ENCODE measurements around the gene IRGQ.
A peak's percentile ranks its signal among the peaks of the same experiment; 100 is the strongest.
"Not testable (repeated sequence)": the region's sequence is repeated elsewhere in the genome, so short reads cannot be mapped to it uniquely, and the experiment has no call there.

Gene IRGQ

DNA sequence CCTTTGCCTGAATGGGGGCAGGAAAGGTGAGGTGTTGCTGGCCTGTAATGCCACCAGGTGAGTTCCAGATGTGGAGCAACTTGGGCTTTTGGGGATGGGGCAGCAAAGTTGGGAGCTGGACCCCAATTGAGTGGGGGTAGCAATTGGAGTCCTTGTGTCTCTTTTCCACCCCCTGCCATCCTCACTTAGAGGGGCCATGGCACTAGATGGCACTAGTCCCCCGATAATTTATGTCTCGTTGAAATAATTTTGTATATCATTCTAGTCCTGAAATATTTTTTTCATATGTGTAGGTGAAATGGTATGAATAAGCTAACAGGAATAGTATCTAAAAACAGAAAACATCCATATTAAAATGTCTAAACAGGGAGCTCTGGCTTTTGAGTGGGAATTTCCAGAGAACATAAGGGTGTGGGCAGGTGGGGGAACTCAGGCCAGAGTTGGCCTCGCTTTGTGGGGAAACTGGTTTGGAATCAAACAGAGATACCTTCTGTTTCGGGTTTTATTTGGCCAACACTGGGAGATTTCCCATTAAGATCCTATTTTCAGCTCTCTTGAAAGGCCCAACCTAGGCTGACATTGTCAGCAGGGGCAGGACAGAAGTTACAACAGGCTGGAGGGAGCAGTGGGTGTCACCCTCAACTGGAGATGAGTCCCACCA, 3.8 kb upstream of the IRGQ start:
- DNase-seq, result peak in 4 of 56 donors; percentile 6 to 43 (median 16)

GRCh38 chr19:43598445-43599240, 2.7 kb upstream of the IRGQ start:
- no peak for DNase-seq

DNA sequence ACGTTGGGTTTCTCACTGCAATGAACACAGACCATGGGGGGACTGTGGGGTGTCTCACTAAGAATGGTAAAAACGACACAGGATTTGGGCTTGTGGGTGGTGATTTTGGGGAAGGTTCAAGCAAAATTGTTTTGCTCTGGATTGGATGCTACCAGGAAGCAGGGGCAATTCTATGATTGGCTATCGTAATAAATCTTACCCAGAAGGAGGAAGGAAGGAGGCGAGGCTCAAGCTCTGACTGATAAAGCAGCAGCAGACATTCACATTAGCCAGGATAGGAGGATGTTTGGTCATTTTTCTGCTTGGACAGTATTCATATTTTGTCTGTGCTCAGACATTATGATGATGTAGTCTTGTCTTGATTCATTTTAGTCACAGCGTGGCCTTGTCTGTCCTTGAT, 1.9 kb upstream of the IRGQ start:
- DNase-seq, result no peak

DNA sequence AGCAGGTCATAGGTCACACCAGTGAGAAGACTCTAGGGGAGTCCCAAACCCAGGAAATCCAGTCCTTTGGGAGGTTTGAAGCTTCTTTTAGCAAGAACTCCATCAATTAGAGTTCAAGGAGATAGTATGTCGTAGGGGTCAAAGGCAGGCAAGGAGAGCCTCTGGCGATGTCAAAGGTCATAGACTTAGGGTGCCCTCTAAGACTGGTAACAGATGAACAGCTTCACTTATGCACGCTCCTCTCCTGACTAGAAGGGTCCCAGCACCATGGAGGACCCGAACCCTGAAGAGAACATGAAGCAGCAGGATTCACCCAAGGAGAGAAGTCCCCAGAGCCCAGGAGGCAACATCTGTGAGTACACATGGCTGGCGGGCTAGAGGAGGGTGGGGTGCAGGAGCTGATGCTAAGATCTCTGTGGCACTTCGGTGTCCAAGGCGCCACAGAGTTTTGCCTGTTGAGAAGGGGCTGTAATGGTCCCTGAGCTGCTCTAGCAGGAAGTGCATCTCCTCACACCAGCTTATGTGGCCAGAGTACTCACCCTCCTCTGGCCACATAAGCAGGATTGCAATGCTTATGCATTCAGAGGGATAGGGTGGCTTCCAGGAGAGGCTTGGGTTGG, 1.0 kb upstream of the IRGQ start:
- DNase-seq, result no peak

GRCh38 chr19:43595605-43595998, 332 bp downstream of the IRGQ start:
- peak in 3 of 56 donors; percentile 30 to 54 (median 50) for DNase-seq

DNA sequence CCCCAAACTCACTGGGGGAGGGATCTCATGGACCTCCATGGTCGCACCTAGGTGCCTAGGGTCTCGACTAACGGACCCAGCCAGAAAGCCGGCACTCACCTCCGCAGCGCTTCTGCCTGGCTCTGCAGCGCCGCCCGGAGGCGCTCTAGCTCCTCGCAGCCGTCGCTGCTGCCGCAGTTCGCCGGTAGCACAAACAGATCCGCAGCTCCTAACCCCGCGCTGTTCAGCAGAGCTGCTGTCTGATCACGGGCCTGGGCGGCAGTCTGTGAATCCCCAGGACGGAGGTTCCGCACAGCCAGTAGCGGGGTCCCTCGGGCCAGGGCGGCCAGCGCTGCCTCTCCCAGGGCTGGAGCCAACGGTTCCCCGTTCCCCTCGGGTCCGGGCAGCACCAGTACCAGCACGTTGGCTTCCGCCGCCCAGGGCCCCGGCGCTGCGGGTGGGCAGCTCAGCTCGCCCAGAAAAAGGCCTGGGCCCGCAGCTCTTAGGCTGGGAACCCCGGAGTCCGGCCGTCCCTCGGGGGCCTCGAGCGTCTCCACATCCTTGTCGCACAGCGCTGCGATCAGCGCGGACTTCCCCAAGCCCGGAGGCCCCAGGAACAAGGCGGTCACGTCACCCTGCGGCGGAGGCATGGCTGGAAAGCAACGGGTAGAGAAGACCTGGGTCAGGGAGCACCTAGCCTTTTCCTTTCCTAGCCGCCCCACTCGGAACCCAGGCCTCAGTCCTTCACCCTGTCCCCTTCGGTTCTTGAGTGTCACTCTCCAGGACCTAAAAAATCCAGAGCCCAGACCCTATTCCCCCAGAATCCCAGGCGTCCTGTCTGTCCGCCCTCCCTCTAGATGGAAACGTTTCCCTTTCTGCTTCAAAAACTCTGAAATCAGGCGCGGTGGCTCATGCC, 977 bp downstream of the IRGQ start:
- peak in 24 of 56 donors; percentile 5 to 50 (median 23) for DNase-seq

GRCh38 chr19:43594081-43594697, 1.7 kb downstream of the IRGQ start:
- DNase-seq, result no peak

DNA sequence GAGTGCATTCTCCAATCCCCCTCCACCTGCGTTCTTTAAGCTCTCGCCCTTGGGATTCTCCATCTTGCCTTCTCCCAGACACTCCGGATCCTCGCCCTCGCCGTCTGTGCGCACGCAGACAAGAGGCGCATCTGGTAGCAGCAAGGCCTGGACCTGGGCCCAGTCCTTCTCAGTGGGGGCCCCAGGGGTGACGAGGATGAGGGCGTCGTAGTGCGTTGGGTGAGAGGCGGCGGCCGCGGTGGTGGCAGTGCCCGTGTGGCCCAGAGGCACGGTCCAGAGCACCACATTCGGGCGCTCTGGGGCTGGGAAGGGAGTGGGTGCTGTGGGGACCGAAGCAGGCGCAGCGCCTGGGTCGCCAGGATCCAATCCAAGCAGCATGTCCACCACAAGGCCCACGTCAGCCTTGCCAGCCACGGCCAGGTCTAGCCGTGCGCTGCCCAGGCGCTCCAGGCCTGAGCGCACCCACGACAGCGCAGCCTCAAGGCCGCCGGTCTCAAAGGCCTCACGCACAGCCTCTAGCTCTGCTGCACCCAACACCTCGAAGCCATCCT, 3.1 kb downstream of the IRGQ start:
- no peak for DNase-seq

DNA sequence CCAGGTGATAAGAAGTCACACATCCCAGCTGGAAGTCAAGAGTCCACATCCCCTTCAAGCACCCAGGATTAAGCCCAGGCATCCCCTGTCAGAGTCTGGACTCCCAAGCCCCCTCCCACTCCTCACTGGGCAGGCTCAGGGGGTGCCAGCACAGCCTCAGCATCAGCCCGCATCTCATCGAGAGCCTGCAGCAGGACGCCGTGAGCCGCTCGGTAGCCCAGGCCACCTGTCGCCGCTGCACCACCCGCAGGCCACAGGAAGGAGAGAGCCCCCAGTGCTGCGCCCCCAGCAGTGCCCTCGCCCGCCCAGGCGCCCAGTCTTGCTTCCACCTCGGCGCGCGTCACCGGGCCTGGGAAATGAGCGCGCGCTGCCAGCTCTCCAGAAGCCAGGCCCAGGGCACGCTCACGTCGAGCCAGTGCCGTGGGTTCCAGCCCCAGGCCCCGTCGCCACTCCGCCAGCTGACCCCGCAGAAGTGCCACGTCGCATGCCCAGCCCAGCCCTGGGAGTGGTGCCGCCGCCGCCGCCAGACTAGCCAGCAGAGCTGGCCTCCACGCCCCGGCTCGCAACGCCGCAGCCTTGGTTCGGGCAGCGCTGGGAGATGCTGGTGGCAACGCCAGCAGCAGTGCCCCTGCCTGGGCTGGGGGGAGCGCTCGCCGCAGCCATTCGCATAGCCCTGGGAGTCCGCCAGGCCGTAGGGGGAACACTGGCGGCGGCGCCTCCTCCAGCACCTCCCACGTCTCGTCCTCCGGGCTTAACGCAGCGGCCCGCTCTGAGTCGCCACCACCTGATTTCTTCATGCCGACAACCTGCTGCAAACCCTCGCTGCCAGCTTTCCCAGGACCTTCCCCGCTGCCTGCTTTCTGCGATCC, 3.8 kb downstream of the IRGQ start:
- DNase-seq, result no peak

GRCh38 chr19:43589678-43590077, 6.3 kb downstream of the IRGQ start:
- DNase-seq, result no peak

DNA sequence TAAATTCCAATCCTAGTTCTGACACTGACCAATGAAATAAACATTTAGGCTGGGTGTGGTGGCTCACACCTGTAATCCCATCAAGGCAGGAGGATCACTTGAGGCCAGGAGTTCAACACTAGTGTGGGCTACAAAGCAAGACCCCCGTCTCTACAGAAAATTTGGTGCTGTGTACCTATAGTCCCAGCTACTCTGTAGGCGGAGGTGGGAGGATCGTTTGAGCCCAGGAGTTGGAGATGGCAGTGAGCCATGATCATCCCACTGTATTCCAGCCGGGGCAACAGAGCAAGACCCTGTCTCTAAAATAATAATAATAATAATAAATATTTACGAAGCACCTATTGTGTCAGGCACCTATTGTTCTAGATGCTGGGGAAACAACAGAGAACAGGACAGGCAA, 6.7 kb downstream of the IRGQ start:
- DNase-seq, result no peak

- DNase-seq, result not testable (repeated sequence)
These were observed 8.9 kb downstream of the IRGQ start for GRCh38 chr19:43587029-43587428.

DNA sequence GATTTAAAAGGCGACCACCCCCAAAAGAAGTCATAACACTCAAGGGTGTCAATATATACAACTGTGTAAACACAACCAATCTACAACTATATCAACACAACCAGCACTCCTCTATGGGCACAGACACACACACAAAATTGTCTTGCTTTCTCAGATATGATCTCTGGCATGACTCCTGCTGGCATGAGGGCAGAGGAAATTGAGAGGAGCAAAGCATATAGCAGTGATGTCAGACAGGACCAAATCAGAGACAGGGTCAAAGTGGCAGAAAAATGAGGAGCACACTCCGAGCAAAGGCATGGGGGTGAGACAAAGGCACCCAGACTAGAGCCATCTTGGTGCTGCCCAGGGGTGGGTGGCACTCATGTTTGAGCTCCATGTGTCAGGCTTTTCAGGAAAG, 9.6 kb downstream of the IRGQ start:
- DNase-seq, result no peak

DNA sequence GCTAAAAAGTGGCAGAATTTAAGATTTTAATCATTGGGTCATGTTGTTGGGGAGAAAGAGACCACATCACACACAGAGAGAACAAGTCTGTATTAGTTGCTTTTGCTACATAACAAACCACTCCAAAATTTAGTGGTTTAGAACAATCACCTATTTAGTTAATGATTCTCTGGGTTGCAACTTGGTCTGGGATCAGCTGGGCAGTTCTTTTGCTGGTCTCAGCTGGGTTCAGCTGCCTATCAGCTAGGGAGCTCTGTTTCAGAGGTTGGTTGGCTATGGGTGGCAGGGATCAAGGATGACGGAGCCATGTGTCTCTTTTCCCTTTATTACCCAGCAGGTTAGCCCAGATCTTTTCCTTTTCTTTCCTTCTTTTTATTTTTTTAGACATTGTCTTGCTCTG, 11.4 kb downstream of the IRGQ start:
- no peak for DNase-seq

GRCh38 chr19:43582495-43582894, 13.4 kb downstream of the IRGQ start:
- no peak for DNase-seq

DNA sequence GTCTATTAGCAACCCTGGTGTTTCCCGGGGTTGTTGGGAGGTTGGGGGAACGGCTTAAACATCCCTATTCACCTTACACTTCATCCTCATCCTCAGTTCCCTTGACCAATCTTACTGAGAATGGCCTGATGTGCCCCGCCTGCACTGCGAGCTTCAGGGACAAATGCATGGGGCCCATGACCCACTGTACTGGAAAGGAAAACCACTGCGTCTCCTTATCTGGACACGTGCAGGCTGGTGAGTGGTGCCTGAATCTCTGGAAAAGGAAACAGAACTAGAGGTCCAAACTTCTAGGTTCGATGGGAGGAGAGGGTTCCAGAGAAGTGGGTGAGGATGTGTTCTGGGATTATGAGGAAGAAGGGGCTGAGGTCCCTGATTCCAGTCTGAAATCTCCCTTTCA, 14.5 kb downstream of the IRGQ start:
- no peak for DNase-seq

- DNase-seq, result no peak
These were observed 17.1 kb downstream of the IRGQ start for GRCh38 chr19:43578787-43579186.

- peak in 6 of 56 donors; percentile 21 to 61 (median 32) for DNase-seq
These were observed 19.7 kb downstream of the IRGQ start for GRCh38 chr19:43575955-43576878.

All from amygdala (tissue), 56 donors.